GM23248 (cell line): Measurements from ENCODE around the gene PSMB11.

Experiments
- EZH2 ChIP-seq: fragments of 200-600 bp; sonication (generic); IDR thresholded peaks from 2 replicates; pipeline ENCODE4 v1.6.1; 2018; ENCODE audit warnings: antibody characterized with exemption, mild to moderate bottlenecking; ENCODE audit not compliant: insufficient read depth, poor library complexity, severe bottlenecking
- EZH2phosphoT487 ChIP-seq: fragments of 200-600 bp; sonication (generic); IDR thresholded peaks from 2 replicates; pipeline ENCODE4 v1.6.1; 2018; ENCODE audit warnings: antibody characterized with exemption, moderate library complexity, mild to moderate bottlenecking, low read depth; ENCODE audit not compliant: insufficient read depth

GRCh38 chr14:23063601-23064000, 21.6 kb downstream of the PSMB11 start:
- TF ChIP-seq EZH2 (no peak), EZH2phosphoT487 (no peak)
